HG02798 (cell line): ENCODE measurements around the gene FADS3.

Experiments
- ATAC-seq: cut with Tn5 transposase; IDR thresholded peaks from one replicate; pipeline ENCODE4 v1.9.1; 2021; ENCODE audit warnings: mild to moderate bottlenecking; ENCODE audit not compliant: unreplicated experiment, poor library complexity

The FADS3 gene, protein sequence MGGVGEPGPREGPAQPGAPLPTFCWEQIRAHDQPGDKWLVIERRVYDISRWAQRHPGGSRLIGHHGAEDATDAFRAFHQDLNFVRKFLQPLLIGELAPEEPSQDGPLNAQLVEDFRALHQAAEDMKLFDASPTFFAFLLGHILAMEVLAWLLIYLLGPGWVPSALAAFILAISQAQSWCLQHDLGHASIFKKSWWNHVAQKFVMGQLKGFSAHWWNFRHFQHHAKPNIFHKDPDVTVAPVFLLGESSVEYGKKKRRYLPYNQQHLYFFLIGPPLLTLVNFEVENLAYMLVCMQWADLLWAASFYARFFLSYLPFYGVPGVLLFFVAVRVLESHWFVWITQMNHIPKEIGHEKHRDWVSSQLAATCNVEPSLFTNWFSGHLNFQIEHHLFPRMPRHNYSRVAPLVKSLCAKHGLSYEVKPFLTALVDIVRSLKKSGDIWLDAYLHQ

GRCh38 chr11:61891331-61892084 lies at the start of gene FADS3:
Gene FADS3 (minus strand): TSS chr11:61891545. CDS start chr11:61891381, 164 bp downstream.
- ATAC-seq = peak; percentile 76

DNA sequence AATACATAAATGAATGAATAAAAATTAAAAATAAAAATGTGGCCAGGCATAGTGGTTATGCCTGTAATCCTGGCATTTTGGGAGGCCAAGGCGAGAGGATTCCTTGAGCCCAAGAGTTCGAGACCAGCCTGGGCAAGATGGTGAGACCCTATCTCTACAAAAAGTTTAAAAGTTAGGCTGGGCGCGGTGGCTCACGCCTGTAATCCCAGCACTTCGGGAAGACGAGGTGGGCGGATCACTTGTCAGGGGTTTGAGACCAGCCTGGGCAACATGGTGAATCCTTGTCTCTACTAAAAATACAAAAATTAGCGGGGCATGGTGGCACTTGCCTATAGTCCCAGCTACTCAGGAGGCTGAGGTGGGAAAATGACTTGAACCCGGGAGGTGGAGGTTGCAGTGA lies 49.1 kb upstream of the FADS3 start:
- ATAC-seq = no peak

- ATAC-seq = no peak
These were observed 44.5 kb upstream of the FADS3 start for GRCh38 chr11:61935861-61936260.

GRCh38 chr11:61930933-61931332 lies 39.6 kb upstream of the FADS3 start:
- ATAC-seq = no peak

DNA sequence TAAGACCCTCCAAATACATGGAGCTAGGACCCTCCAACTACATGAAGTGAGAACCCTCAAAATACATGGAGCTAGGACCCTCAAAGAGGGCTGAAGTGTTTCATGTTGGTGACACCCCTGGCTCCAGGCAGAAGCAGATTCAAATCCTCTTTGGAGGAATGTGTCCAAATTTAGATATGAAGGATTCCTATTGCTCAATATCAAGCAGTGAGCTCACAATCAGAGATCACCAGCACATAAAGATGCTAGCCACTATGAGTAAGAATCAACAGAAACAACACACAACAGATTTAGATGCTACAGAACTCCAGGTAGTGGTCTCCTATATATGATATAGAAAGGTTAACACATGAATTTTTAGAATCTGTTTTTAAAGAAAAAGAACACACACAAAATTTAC lies 37.3 kb upstream of the FADS3 start:
- ATAC-seq = no peak

DNA sequence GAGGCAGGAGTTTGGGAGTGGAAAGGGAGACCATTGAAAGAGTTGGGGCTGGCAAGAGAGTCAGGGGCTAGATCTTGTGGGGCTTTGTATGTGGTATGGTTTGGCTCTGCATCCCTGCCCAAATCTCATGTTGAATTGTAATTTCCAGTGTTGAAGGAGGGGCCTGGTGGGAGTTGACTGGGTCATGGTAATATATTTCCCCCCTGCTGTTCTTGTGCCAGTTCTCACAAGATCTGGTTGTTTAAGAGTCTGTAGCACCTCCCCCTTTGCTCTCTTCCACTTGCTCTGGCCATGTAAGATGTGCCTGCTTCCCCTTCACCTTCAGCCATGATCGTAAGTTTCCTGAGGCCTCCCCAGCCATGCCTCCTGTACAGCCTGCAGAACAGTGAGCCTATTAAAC lies 36.2 kb upstream of the FADS3 start:
- ATAC-seq = no peak

DNA sequence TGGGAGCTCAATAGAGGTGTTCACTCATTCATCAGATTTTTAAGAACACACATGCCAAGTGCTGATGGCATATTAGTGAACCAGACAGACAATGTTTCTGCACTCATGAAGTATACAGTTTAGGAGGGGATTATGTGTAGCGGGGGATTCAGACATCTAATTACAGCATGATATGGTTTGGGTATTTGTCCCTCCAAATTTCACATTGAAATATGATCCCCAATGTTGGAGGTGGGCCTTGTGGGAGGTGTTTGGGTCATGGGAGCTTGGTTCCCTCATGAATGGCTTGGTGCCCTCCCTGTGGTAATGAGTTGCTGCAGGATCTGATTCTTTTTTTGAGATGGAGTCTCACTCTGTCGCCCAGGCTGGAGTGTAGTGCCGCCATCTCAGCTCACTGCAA lies 34.9 kb upstream of the FADS3 start:
- ATAC-seq = no peak

DNA sequence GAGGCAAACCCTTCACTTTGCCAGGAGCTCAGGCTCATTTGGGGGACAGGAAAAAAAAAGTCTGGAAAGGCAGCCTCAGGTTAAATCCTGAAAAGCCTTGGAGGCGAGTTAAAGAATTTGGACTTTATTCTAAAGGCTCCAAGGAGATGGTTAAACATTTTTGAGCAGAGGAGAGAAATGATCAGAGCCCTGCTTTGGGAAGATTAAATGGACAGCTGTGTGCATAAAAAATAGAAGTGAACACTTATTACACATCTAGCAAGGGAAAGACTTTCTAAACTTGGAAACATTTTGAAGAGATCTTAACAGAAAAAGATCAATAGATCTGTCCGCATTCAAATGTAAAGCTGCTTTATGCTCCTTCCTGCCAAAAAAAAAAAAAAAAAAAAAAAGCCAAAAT lies 34.4 kb upstream of the FADS3 start:
- ATAC-seq = no peak

GRCh38 chr11:61924064-61924455 lies 32.7 kb upstream of the FADS3 start:
- no peak for ATAC-seq

DNA sequence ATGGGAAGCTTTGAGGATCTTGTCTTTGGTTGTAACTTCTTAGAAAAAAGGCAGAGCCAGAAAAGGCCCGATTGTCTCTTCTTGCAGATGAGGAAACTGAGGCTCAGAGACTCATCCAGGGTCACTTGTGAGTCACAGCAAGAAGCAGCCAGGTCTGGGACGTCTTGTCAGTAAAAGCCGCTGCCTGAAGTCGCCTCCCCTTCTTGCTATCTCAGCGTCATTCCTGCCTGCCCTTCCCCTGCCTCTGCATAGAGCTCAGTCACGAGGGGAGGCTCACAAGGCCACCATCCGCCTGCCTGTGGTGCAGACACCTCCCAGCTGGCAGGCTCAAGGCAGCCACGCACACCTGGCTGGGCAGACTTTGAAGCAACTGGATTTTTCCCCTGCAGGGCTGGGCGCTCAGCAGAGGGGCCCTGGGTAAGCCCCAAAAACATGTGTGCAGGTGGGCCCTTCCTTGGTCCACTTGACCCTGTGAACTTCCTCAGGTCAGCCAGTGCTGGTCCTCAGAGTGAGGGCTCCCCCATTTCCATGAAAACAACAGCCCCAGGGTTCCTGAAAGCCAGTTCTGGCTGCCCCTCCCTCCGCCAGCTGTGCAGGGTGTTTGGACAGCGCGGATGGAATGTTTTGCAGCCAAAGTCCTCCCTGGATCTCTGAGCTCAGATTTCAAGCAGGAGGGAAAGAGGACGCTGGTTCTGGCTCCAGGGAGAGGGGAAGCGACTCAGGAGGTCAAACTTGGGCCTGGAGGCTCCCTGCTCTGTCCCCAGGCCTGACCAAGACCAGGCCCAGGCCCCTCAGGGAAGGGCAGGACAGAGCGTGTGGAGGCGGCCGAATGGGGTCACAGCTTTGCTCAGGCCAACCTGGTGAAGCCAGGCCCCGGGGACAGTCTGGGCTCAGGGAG lies 32.1 kb upstream of the FADS3 start:
- no peak for ATAC-seq

GRCh38 chr11:61922539-61922938 lies 31.2 kb upstream of the FADS3 start:
- ATAC-seq = no peak

GRCh38 chr11:61921446-61921845 lies 30.1 kb upstream of the FADS3 start:
- ATAC-seq = no peak

GRCh38 chr11:61919705-61920631 lies 28.6 kb upstream of the FADS3 start:
- ATAC-seq = no peak

GRCh38 chr11:61918938-61919704 lies 27.8 kb upstream of the FADS3 start:
- ATAC-seq = no peak

DNA sequence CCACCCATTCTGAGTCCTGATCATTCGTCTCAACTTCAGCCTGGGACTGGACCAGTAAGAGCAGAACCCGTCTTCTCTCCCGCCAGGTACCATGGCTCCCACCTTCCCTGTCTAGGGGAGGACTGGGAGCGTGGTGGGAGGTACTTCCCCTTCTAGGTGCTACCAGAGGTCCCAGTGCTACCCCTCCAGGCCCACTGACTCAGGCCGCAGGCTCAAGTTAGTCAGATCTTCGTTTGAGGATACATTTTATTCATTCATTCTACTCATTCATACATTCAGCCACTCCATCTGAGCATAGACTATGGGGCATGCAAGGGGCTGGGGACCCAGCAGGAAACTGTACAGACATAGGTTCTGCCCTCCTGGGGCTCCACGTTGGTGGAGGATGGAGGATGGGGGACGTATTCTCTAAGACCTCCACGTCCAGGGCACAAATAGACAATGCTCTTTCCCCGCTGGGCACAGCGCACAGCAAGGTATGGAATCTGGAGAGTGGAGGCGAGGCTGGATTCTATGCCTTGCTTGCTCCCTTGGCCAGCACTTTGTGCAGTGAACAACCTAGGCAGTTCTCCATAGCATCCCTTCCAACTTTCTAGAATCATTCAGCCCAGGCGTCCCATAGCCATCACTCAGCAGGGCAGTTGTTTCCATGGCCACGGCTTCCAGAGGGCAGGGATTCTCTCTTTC lies 27.0 kb upstream of the FADS3 start:
- ATAC-seq = no peak

DNA sequence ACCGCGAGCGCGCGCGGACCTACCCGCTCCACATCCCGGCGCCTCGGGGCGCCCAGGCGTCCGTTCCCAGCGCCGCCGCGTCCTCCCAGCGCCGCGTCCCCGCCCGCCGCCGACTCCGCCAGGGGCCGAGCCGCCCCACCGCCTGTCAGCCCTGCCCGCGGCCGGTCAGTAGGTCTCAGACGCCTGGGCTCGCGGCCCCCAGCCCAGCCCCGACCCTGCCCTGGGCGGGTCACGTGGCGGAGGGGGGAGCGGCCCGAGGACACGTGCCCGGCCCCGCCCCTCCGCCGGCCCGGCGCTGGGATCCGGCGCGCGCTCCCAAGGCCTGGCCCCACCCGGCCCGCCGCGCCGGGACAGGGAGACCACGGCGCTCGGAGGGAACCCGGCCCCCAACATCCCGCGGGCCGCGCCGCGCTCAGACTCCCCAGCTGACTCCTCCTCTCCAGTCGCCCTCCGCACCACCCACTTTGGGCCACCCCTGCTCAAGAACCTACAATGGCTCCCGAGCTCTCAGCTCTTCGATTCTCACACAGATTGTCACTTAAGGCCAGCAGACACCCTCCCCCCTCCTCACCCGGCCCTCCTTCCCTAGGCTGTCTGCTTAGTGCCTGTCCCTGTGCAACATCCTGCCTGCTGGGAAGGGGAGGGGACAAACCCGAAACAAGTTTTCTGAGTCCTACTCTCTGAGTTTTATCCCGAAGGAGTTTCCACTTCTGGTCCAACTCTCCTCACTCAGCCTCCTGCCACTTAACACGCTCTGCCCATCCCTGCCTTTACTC lies 26.2 kb upstream of the FADS3 start, which contains the start of gene RAB3IL1:
TSS of gene RAB3IL1 (minus strand) at position 233 of the 776 bp plus-strand sequence. CDS start at position 34, 199 bp downstream.
- no peak for ATAC-seq

DNA sequence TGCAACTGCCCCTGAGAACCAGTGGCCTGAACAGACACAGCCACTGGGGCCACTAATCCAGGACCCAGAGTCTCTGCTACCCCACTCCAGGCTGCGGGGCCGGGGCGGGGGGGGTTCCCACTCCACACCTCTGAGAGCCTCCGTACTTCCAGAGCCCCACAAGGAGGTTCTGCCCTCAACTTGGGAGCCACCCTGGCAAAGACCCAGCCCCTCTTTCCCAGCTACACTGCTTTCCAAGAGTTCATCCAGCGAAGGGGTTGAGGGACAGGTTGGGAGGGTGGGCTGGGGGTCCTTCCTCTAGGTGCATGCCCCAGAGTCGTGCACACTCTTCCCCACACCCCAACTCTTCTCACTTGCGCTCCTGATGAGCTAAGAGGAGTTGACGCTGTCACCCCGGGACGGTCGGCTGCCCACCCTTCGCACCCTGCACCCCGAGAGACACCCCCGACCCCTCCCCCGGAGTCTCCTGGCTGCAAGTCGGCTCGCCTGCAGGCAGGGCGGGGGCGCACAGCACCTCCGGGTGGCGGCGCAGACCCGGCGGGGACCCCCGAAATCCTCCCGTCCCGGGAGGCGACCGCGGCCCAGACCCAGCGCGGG lies 25.5 kb upstream of the FADS3 start:
- ATAC-seq = no peak
